Posterior cingulate gyrus (tissue), 11 donors: ENCODE results near the gene UIMC1.
A peak's percentile ranks its signal among the peaks of the same experiment; 100 is the strongest.

Experiments
- DNase-seq, 10 donors: peaks; one replicate each; pipeline versions ENCODE4 v3.0.0 to v3.0.0-alpha.2; 2020 to 2021; ENCODE audit warnings: mixed read lengths in 3 of 10
- intact Hi-C: fragments of 100-400 bp; cut with DNase I; formaldehyde crosslinking; loops from one replicate; pipeline ENCODE4 v1.15.1; 2023

UIMC1 gene

GRCh38 chr5:176888016-176888864 lies 118.3 kb downstream of the UIMC1 start:
- intact Hi-C loops, result no loop called here
- peak in 3 of 10 donors; percentile 63 to 75 (median 64) for DNase-seq

- intact Hi-C loops, result no loop called here
- peak in 4 of 10 donors; percentile 9 to 83 (median 74) for DNase-seq
Measured at GRCh38 chr5:176887252-176887849, 119.2 kb downstream of the UIMC1 start.

- intact Hi-C loops, result no loop called here
- DNase-seq, result peak in 3 of 10 donors; percentile 59 to 72 (median 68)
Measured at GRCh38 chr5:176886336-176887251, 120.0 kb downstream of the UIMC1 start.

- peak in 1 of 10 donors; percentile 43 for DNase-seq
- intact Hi-C loops, result no loop called here
Measured at GRCh38 chr5:176884571-176884890, 122.0 kb downstream of the UIMC1 start.

GRCh38 chr5:176883700-176884570 lies 122.6 kb downstream of the UIMC1 start:
- intact Hi-C loops, result no loop called here
- DNase-seq, result peak in 4 of 10 donors; percentile 8 to 74 (median 39)

GRCh38 chr5:176882567-176882903 lies 124.0 kb downstream of the UIMC1 start:
- intact Hi-C loops, result no loop called here
- DNase-seq, result peak in 3 of 10 donors; percentile 33 to 55 (median 45)

GRCh38 chr5:176881816-176882566 lies 124.6 kb downstream of the UIMC1 start:
- intact Hi-C loops, result no loop called here
- peak in 5 of 10 donors; percentile 6 to 85 (median 69) for DNase-seq

- peak in 3 of 10 donors; percentile 8 to 88 (median 81) for DNase-seq
- intact Hi-C loops, result no loop called here
Measured at GRCh38 chr5:176881021-176881749, 125.4 kb downstream of the UIMC1 start.

- intact Hi-C loops, result no loop called here
- peak in 4 of 10 donors; percentile 7 to 83 (median 50) for DNase-seq
Measured at GRCh38 chr5:176880366-176881020, 126.1 kb downstream of the UIMC1 start.

- DNase-seq, result peak in 5 of 10 donors; percentile 8 to 82 (median 54)
- intact Hi-C loops, result no loop called here
Measured at GRCh38 chr5:176879663-176880361, 126.8 kb downstream of the UIMC1 start.

GRCh38 chr5:176878906-176879662 lies 127.5 kb downstream of the UIMC1 start:
- peak in 4 of 10 donors; percentile 1 to 45 (median 28) for DNase-seq
- intact Hi-C loops, result no loop called here

- intact Hi-C loops, result no loop called here
- DNase-seq, result peak in 3 of 10 donors; percentile 9 to 79 (median 60)
Measured at GRCh38 chr5:176878463-176878862, 128.1 kb downstream of the UIMC1 start.

GRCh38 chr5:176877793-176878331 lies 128.7 kb downstream of the UIMC1 start:
- peak in 3 of 10 donors; percentile 66 to 81 (median 81) for DNase-seq
- intact Hi-C loops, result no loop called here

- DNase-seq, result peak in 2 of 10 donors; percentile 67 to 71
- intact Hi-C loops, result no loop called here
Measured at GRCh38 chr5:176876506-176877431, 129.8 kb downstream of the UIMC1 start.
